ENCODE results near the gene CHRNA4.
"Not testable (repeated sequence)": the region's sequence is repeated elsewhere in the genome, so short reads cannot be mapped to it uniquely, and the experiment has no call there.

The CHRNA4 gene

DNA sequence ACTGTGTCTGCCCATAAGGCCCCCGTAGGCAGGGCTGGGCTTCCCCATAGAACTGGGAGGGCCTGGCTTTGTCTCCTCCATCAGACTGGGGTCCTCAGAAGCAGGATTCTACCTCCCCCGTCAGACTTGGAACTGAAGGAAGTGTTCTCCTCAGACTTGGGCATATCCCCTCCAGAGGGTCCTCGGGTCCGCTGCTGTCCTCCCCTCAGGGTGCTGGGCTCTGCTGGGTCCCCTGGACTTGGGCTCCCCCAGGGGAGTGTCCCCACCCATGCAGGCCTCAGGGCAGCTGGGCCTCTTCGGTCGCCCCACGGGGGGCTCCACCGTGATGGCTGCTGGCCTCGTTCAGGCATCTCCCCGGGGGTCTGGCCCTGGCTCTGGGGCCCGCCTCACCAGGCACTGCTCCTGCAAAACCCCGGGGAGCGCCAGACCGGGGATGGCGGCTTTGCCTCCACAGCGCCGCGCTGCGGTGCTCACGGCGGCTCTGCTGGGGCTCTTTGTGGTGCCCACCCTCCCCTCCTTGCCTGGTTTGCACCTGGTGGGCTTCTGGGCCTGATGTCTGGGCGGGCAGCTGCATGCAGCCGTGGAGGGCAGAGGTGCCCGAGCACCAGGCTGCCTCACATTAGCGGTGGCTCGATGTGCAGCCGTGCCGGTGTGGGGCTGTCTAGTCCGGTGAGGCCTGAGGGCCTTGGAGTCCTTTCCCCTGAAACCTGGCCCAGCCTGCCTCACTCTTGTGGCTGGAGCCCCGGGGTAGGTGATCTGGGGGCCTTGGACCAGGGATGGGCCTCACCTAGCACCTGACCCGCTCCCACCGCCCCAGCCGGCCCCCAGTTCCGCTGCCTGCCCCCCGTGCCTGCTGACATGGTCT, 54.2 kb downstream of the CHRNA4 start:
- no peak for DNase-seq

- DNase-seq: not testable (repeated sequence)
Observed at GRCh38 chr20:63305933-63306672, 55.0 kb downstream of the CHRNA4 start.

- no peak for DNase-seq
Observed at GRCh38 chr20:63305393-63305792, 55.8 kb downstream of the CHRNA4 start.

DNA sequence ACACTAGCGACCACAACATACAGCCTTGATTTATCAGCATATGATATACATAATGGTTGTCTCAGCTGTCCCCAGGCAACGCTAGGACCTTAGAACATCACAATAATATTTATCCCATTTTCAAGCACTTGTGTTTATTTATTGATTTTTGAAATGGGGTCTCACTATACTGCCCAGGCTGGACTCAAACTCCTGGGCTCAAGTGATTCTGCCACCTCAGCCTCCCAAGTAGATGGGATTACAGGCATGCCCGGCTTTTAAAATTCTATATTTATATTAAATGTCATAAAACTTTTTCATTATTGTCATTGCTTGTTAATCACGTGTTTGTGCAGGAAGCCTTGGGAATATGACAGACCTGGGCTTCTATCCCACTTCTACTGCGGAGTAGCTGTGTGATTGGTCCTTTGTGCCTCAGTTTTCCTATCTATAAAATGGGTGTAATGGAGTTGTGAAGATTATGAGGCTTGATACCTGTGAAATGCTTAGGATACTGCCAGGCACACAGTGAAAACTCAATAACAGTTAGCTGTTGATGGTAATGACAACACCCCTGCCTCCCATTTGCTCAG, 58.0 kb downstream of the CHRNA4 start:
- no peak for DNase-seq

- DNase-seq: no peak
Observed at GRCh38 chr20:63301671-63302070, 59.5 kb downstream of the CHRNA4 start.

DNA sequence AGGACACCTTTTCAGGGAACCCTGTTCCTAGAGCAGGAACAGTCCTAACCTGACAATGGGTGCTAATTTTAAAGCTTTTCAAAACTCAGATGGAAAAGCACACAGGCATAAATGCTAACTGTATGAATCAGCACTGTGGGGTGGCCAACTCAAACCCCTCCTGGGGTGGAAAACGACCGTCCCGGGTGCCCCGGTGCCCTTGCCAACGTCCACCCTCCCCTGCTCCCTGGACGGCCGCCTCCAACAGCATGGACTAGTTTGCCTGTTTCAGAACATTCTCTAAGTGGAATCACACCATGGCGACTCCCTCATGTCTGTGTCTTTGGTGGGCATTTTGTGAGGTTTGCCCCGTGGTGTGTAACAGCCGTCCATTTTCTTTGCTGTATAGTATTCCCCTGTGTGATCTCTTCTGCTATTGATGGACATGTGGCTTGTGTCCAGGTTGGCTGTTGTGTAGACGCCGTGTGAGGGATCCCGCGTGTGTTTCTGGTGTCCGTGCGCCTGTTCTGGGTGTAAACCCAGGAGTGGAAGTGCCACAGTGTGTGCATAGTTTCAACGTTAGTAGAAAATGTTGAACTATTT, 62.3 kb downstream of the CHRNA4 start:
- no peak for DNase-seq

DNA sequence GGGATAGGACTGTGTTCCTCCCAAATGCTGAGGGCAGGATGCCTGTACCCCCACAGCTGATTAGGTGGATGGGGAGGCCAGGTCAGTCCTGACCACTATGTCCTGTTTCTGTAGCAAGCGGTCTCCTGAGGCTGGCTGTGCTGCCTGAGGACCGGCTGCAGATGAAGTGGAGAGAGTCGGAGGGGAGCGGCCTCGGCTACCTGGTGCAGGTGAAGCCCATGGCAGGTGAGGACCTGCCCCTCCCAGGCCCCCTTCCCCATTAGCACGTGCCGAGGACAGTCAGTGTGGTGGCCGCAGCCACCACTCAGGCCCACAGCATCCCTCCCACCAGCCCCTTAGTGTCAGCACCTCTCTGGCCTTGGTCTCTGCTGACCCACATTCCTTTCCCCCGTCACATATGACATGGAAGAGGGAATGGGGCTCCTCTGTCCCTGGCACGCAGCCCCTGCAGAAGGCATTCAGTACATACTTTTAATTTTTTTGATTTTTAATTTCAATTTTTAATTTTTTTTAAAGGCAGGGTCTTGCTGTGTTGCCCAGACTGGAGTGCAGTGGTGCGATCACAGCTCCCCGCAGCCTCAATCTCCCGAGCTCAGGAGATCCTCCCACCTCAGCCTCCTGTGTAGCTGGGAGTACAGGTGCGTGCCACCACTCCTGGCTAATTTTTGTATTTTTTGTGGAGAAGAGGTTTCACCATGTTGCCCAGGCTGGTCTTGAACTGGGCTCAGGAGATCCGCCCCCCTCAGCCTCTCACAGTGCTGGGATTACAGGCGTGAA, 63.2 kb downstream of the CHRNA4 start:
- DNase-seq: no peak

DNA sequence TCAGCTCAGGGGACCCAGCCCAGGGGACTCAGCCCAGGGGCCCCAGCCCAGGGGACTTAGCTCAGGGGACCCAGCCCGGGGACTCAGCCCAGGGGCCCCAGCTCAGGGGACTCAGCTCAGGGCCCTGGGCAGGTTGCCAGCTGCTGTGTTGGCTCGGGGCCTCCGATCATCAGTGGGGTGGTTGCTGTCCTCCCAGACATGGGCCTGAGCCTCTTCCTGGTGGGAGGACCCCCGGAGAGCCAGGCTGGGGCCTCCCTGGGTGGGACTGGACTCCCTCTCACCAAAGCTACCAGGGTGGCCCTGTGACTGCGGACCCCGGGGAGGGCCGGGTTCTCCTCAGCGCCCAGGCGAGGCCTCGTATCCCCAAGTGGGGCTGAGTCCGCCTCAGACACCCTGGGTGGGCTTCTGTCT, 63.8 kb downstream of the CHRNA4 start:
- DNase-seq: no peak

DNA sequence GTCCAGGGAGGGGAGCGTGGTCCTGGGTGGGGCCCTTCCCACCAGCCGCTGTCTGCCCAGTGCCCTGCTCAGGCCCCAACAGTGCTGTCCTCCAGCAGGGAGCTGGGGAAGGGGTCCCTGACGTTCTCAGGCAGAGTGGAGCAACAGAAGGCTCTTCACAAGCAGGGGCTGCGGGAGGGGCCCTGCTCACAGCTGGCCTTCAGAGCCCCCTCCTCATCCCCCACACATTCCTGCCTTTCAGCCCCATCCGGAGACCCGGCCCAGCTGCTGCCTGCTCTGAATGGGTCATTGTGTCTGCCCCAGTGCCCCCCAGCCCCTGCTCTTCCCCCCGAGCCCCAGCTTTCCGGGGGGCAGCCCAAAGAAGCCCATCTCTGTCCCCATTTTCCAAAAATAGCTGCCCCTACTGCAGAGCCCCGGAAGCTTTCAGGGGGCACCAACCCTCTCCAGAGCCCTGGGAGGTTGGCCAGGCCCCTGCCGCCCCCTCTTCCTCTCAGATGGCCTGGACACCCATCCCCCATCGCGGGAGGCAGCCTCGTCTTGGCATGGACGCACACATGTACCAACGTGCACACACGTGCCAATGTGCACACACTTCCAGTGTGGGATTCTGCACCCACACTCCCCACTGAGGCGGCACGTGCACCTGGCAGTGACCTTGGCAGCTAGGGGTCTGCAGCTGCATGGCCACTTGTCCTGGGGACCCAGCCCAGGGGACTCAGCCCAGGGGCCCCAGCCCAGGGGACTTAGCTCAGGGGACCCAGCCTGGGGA, 64.4 kb downstream of the CHRNA4 start:
- no peak for DNase-seq

DNA sequence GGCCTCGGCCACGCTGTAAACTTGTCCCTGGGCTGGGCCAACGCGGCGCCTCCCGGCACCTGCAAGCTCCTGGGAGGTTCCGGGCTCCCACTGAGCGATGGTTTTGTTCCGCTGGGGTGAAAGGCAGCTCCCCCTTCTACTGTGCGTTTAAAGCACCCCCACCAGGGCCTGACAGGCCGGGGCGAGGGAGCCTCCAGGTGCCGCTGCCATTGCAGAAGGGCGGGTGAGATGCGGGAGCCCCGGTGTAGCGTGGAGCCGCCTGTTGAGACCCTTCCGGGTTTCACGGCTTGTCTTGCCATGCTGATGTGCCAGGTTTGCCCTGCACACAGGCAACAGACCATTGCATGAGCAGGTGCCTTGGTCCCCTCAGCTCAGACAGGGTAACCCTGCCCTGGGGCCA, 65.3 kb downstream of the CHRNA4 start:
- no peak for DNase-seq

GRCh38 chr20:63295422-63295821, 65.7 kb downstream of the CHRNA4 start:
- no peak for DNase-seq

- DNase-seq: no peak
Observed at GRCh38 chr20:63295018-63295417, 66.1 kb downstream of the CHRNA4 start.

- no peak for DNase-seq
Observed at GRCh38 chr20:63294536-63294900, 66.6 kb downstream of the CHRNA4 start.

- no peak for DNase-seq
Observed at GRCh38 chr20:63293871-63294535, 67.1 kb downstream of the CHRNA4 start.

- no peak for DNase-seq
Observed at GRCh38 chr20:63293456-63293855, 67.7 kb downstream of the CHRNA4 start.
